SK-N-SH (cell line): ENCODE data around the gene SRGAP1.

ENCODE experiments used
- CTCF ChIP-seq: fragments of 200-600 bp; sonication (generic); IDR thresholded peaks from 2 replicates; pipeline ENCODE4 v1.6.1; 2017; ENCODE audit warnings: antibody characterized with exemption, mild to moderate bottlenecking, moderate library complexity
- EP300 ChIP-seq, 2 experiments: IDR thresholded peaks; 2 replicates each; pipeline versions ENCODE4 v1.4.0 to v1.6.1; 2012; ENCODE audit warnings: borderline replicate concordance in 1 of 2, low read depth in 1 of 2, low read length in 1 of 2
- MXI1 ChIP-seq: IDR thresholded peaks from 2 replicates; pipeline ENCODE4 v1.6.1; 2012; ENCODE audit warnings: mild to moderate bottlenecking, low read depth, low read length, improper control_type of control experiment
- RXRA ChIP-seq: IDR thresholded peaks from 2 replicates; pipeline ENCODE4 v1.4.0; 2012; ENCODE audit warnings: low read depth, mild to moderate bottlenecking, borderline replicate concordance
- TCF12 ChIP-seq: IDR thresholded peaks from 2 replicates; pipeline ENCODE4 v1.4.0; 2012
- TEAD4 ChIP-seq: IDR thresholded peaks from 2 replicates; pipeline ENCODE4 v1.4.0; 2012; ENCODE audit warnings: mild to moderate bottlenecking, borderline replicate concordance; ENCODE audit not compliant: insufficient read depth
- USF2 ChIP-seq: fragments of 150-350 bp; IDR thresholded peaks from 2 replicates; pipeline ENCODE4 v1.6.1; 2017; ENCODE audit warnings: antibody characterized with exemption, low read length, low read depth, borderline replicate concordance
- YY1 ChIP-seq: IDR thresholded peaks from 2 replicates; pipeline ENCODE4 v1.4.0; 2012; ENCODE audit warnings: low read depth, mild to moderate bottlenecking

GRCh38 chr12:63820427-63820826 is 24.1 kb upstream of the SRGAP1 start:
- TF ChIP-seq CTCF (no peak), MXI1 (no peak), USF2 (no peak), YY1 (no peak), RXRA (no peak), TCF12 (no peak), EP300 (IDR thresholded peaks at IDR 0.05; ENCODE audit: borderline replicate concordance in 1 of 2, low read depth in 1 of 2, low read length in 1 of 2) (no peak), TEAD4 (no peak)
